Neural crest cell (in vitro differentiated cells): Measurements from ENCODE around the gene HNRNPL. TPM values are rescaled to one million over a fixed set of nuclear protein-coding genes. Genes with fewer than 3 reads are reported as not detected.

Experiments
- DNase-seq: peaks from one replicate; pipeline ENCODE4 v3.0.0; 2021; ENCODE audit warnings: low read depth, mixed read lengths, low spot score
- H3K27ac Mint-ChIP-seq: one replicate; pipeline ENCODE4 v1.8.0; 2021; ENCODE audit warnings: mild to moderate bottlenecking, mixed read lengths; ENCODE audit not compliant: unreplicated experiment
- H3K27me3 Mint-ChIP-seq: 2 replicates; pipeline ENCODE4 v1.8.0; 2021; ENCODE audit warnings: low read depth, mild to moderate bottlenecking, mixed read lengths
- H3K36me3 Mint-ChIP-seq: 2 replicates; pipeline ENCODE4 v1.8.0; 2021; ENCODE audit warnings: low read depth, mild to moderate bottlenecking, mixed read lengths
- H3K4me1 Mint-ChIP-seq: 2 replicates; pipeline ENCODE4 v1.8.0; 2021; ENCODE audit warnings: mixed read lengths
- H3K4me3 Mint-ChIP-seq: one replicate; pipeline ENCODE4 v1.8.0; 2021; ENCODE audit warnings: mild to moderate bottlenecking, mixed read lengths
- H3K9me3 Mint-ChIP-seq: 2 replicates; pipeline ENCODE4 v1.8.0; 2021; ENCODE audit warnings: mixed read lengths
- CTCF ChIP-seq: fragments of 200-600 bp; sonication (generic); conservative IDR thresholded peaks from 2 replicates; pipeline ENCODE4 v1.5.0; 2021; ENCODE audit warnings: antibody characterized with exemption, mild to moderate bottlenecking
- total RNA-seq: library from RNA; stranded (reverse); gene quantifications from 2 replicates; pipeline ENCODE4 v1.2.1, GENCODE V29; 2021

The HNRNPL gene
- total RNA-seq, 1 donor from 2014 or later = 728 TPM

DNA sequence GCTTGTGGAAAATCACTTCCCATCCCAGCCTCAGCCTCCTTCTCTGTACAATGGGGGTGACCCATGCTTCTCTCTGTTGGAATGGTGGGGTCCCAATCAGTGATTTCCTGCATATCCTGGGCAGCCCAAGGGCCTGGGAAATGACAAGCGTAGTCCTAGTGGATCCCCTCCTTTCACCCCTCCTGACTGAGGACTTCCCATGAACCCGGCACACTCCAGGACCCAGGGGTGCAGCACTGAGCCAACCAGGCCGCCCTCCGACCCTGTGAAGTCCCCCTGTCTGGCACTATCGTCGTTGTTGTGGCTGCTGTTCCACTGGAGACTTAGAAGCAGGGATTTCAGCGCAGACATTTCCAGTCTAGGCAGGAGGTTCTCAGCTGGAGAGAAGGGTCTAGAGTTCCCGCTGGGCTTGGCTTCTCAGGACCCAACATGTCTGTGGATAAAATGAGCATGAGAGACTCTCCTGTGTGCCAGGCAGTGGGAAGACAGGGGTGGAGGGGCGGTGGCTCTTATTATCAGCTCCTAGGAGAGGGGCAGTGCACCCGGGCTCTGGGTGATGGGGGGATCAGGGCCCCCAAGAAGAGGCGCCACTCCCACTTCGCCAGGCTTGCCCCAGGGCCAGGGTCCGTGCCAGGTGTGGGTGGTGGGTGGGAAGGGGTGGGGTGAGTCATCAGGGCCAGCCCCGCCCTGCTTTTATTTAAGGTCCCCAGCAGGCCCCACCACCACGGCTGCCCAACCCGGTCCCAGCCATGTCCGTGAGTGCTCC is 61.1 kb downstream of the HNRNPL start, which contains the start of gene LGALS7B:
TSS of gene LGALS7B (plus strand) at position 723 of the 766 bp plus-strand sequence. CDS start at position 750, 27 bp downstream.
- Mint-ChIP-seq H3K4me3 (no peak within 1 kb of the TSS), H3K27me3 (peaks cover 4% of the 10 kb centered on the region), H3K36me3 (no peaks in the 10 kb centered on the region), H3K9me3 (no peaks in the 10 kb centered on the region), H3K27ac (no peak within 1 kb of the TSS), H3K4me1 (peaks cover 4% of the 10 kb centered on the region)
- no peak for DNase-seq
- TF ChIP-seq CTCF = no peak

DNA sequence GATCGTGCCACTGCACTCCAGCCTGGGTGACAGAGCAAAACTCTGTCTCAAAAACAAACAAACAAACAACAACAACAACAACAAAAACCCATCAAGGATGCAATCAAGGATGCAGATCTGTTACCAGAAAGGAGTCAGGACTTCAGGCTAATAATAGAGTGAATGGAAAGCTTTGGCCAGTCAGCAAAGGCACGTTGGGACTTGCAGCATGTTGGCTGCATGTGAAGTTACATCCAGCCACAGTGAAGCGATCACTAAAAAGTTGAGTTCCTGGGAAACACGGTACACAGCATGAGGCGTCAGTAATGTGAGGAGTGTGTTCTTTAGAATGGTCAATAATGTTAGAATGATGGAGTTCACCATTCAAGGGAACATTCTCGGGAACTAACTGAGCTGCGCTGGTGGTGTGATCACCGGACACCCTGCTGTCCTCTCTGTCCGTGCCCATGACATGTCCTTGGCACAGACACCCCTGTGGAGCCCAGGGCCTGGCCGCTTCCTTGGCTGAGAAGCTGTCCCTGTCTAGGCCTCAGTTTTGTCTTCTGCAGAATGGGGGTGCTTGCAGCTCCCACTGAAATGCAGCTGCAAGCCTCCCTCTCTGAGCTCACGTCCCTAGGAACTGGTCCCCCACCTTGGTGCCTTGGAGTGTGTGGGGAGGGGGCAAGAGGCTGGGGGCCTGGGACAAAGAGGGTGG is 63.1 kb downstream of the HNRNPL start:
- DNase-seq = no peak
- TF ChIP-seq CTCF = no peak
- H3K36me3 Mint-ChIP-seq = no peaks in the 10 kb centered on the region
- H3K9me3 Mint-ChIP-seq = no peaks in the 10 kb centered on the region
- H3K27ac Mint-ChIP-seq = no peak overlapping the region
- peaks cover 1% of the 10 kb centered on the region for H3K27me3 Mint-ChIP-seq
- no peak overlapping the region for H3K4me3 Mint-ChIP-seq
- no peaks in the 10 kb centered on the region for H3K4me1 Mint-ChIP-seq

Other genes with a start within 250 kb of the HNRNPL start
- 1.5 and 3.4 TPM in 2 replicates for gene MAP4K1, start 232.0 kb downstream of the HNRNPL start, total RNA-seq
- 255 TPM in 2 replicates for gene EIF3K, start 230.8 kb downstream of the HNRNPL start, total RNA-seq
- 324 and 335 TPM in 2 replicates for gene ACTN4, start 202.3 kb downstream of the HNRNPL start, total RNA-seq
- not detected in 2 replicates for gene CAPN12, start 105.5 kb downstream of the HNRNPL start, total RNA-seq
- gene LGALS7, start 76.5 kb downstream of the HNRNPL start, total RNA-seq = not detected in 2 replicates
- not detected in 2 replicates for gene LGALS7B, start 60.8 kb downstream of the HNRNPL start, total RNA-seq
- 0.77 and 0.86 TPM in 2 replicates for gene LGALS4, start 37.0 kb downstream of the HNRNPL start, total RNA-seq
- gene ECH1, start 18.2 kb downstream of the HNRNPL start, total RNA-seq = 77.7 and 79.4 TPM in 2 replicates
- gene RINL, start 28.3 kb upstream of the HNRNPL start, total RNA-seq = 1.4 and 1.6 TPM in 2 replicates
- gene SIRT2, start 49.6 kb upstream of the HNRNPL start, total RNA-seq = 27.4 and 28.9 TPM in 2 replicates
- 19.9 and 21.2 TPM in 2 replicates for gene NFKBIB, start 50.0 kb upstream of the HNRNPL start, total RNA-seq
- gene CCER2, start 62.2 kb upstream of the HNRNPL start, total RNA-seq = 1.4 and 2.0 TPM in 2 replicates
- 54.1 and 58.5 TPM in 2 replicates for gene SARS2, start 80.8 kb upstream of the HNRNPL start, total RNA-seq
- gene MRPS12, start 81.0 kb upstream of the HNRNPL start, total RNA-seq = 34.4 and 38.5 TPM in 2 replicates
- gene FBXO17, start 125.8 kb upstream of the HNRNPL start, total RNA-seq = 29.8 and 30.9 TPM in 2 replicates
- gene FBXO27, start 182.6 kb upstream of the HNRNPL start, total RNA-seq = 4.9 and 6.8 TPM in 2 replicates
- not detected in 2 replicates for gene ACP7, start 234.4 kb upstream of the HNRNPL start, total RNA-seq